ENCODE results near the gene ADGRB2.

The ADGRB2 gene

GRCh38 chr1:31782421-31783410 lies 18.6 kb upstream of the ADGRB2 start:
- DNase-seq, result no peak

GRCh38 chr1:31781756-31782371 lies 17.7 kb upstream of the ADGRB2 start:
- peak; percentile 36 for DNase-seq

GRCh38 chr1:31781138-31781755 lies 17.1 kb upstream of the ADGRB2 start:
- DNase-seq, result peak; percentile 82

GRCh38 chr1:31780632-31781031 lies 16.5 kb upstream of the ADGRB2 start:
- peak; percentile 27 for DNase-seq

GRCh38 chr1:31779687-31780086 lies 15.5 kb upstream of the ADGRB2 start:
- DNase-seq, result no peak

GRCh38 chr1:31778763-31779488 lies 14.8 kb upstream of the ADGRB2 start:
- no peak for DNase-seq

GRCh38 chr1:31776516-31776915 lies 12.4 kb upstream of the ADGRB2 start:
- no peak for DNase-seq

GRCh38 chr1:31776032-31776431 lies 11.9 kb upstream of the ADGRB2 start:
- DNase-seq, result no peak

GRCh38 chr1:31775210-31775999 lies 11.3 kb upstream of the ADGRB2 start:
- DNase-seq, result no peak

GRCh38 chr1:31774495-31774894 lies 10.4 kb upstream of the ADGRB2 start:
- no peak for DNase-seq

GRCh38 chr1:31773861-31774260 lies 9.7 kb upstream of the ADGRB2 start:
- no peak for DNase-seq

GRCh38 chr1:31772669-31773248 lies 8.6 kb upstream of the ADGRB2 start:
- DNase-seq, result no peak

GRCh38 chr1:31771891-31772668 lies 7.9 kb upstream of the ADGRB2 start:
- no peak for DNase-seq

- DNase-seq, result no peak
Measured at GRCh38 chr1:31769720-31770390, 5.7 kb upstream of the ADGRB2 start.

GRCh38 chr1:31768939-31769704 lies 5.0 kb upstream of the ADGRB2 start:
- DNase-seq, result no peak

- DNase-seq, result no peak
Measured at GRCh38 chr1:31768407-31768907, 4.3 kb upstream of the ADGRB2 start.

- no peak for DNase-seq
Measured at GRCh38 chr1:31767225-31767624, 3.1 kb upstream of the ADGRB2 start.

- peak; percentile 82 for DNase-seq
Measured at GRCh38 chr1:31765516-31765915, 1.4 kb upstream of the ADGRB2 start.

- DNase-seq, result peak; percentile 86
Measured at GRCh38 chr1:31765041-31765467, 914 bp upstream of the ADGRB2 start.
